ENCODE data around the gene OR8B3.

The OR8B3 gene

GRCh38 chr11:124359566-124359965 is 39.3 kb downstream of the OR8B3 start:
- no peak for DNase-seq (ENCODE audit: low read depth)

- no peak for DNase-seq (ENCODE audit: low read depth)
Observed at GRCh38 chr11:124346311-124346955, 52.4 kb downstream of the OR8B3 start.

All from GM04504 (cell line).